ENCODE results near the gene NTF4. TPM values are rescaled to one million over a fixed set of nuclear protein-coding genes. Genes with fewer than 3 reads are reported as not detected.
"Not testable (repeated sequence)": the region's sequence is repeated elsewhere in the genome, so short reads cannot be mapped to it uniquely, and the experiment has no call there.

NTF4 gene
- total RNA-seq, 2 donors from 2014 or later: 5.0 to 8.9 TPM

- Mint-ChIP-seq H3K9me3 (no peaks in the 10 kb centered on the region), H3K4me3 (no peak overlapping the region), H3K27me3 (ENCODE audit: insufficient read depth) (peaks cover 49% of the 10 kb centered on the region), H3K4me1 (peaks cover 7% of the 10 kb centered on the region), H3K36me3 (ENCODE audit: low read depth) (no peaks in the 10 kb centered on the region), H3K27ac (no peak overlapping the region)
- 77% methylated on average over 13 to 16 of the region's 16 CpGs for WGBS, 2 experiments (ENCODE audit: insufficient coverage in 1 of 2, insufficient read length in 1 of 2)
- H3K4me3 ChIP-seq (ENCODE audit: low read length): no peak overlapping the region
- no peaks in the 10 kb centered on the region for H3K9me3 ChIP-seq (ENCODE audit: control insufficient read depth, low read length)
- H3K9ac ChIP-seq (ENCODE audit: extremely low read depth, low read length, poor library complexity, severe bottlenecking): no peak overlapping the region
- peaks cover 12% of the 10 kb centered on the region for H3K27me3 ChIP-seq (ENCODE audit: control insufficient read depth, insufficient read depth, low read length, poor library complexity, severe bottlenecking)
- no peaks in the 10 kb centered on the region for H3K36me3 ChIP-seq (ENCODE audit: control insufficient read depth, insufficient read depth, low read length)
- DNase-seq: no peak
- no peaks in the 10 kb centered on the region for H3K4me1 ChIP-seq (ENCODE audit: control insufficient read depth, insufficient read depth, low read length)
- no peak overlapping the region for H3K27ac ChIP-seq (ENCODE audit: low read depth, low read length)
- no peak for TF ChIP-seq CTCF (conservative IDR thresholded peaks at IDR 0.05)
Observed at GRCh38 chr19:49020931-49021895, 43.4 kb downstream of the NTF4 start.

DNA sequence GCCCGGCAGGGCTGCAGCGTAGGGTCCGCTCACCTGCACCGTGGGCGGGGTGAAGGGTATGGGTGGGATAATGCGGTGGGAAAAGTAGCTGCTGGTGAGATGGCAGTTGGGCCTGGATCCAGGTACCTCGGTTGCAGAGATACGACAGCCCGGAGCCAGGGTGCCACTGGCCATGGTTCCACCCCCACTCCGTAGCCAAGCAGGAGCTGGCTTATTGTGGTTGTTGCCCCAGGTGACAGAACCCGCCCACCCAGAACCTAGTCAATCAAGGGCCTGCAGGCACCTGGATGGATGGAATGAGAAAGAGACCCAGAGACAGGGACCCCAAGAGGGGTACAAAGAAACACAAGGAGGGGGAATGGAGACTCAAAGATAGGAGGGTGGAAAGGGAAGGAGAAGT, 44.3 kb downstream of the NTF4 start:
- peak; percentile 83 for DNase-seq
- H3K4me3 ChIP-seq (ENCODE audit: low read length): no peak overlapping the region
- no peak overlapping the region for H3K27ac ChIP-seq (ENCODE audit: low read depth, low read length)
- Mint-ChIP-seq H3K36me3 (ENCODE audit: low read depth) (peaks cover 7% of the 10 kb centered on the region), H3K4me1 (peaks cover 7% of the 10 kb centered on the region), H3K4me3 (no peak overlapping the region), H3K27me3 (ENCODE audit: insufficient read depth) (peaks cover 47% of the 10 kb centered on the region), H3K27ac (no peak overlapping the region), H3K9me3 (no peaks in the 10 kb centered on the region)
- no peak for TF ChIP-seq CTCF (conservative IDR thresholded peaks at IDR 0.05)
- no peaks in the 10 kb centered on the region for H3K36me3 ChIP-seq (ENCODE audit: control insufficient read depth, insufficient read depth, low read length)
- no peaks in the 10 kb centered on the region for H3K9me3 ChIP-seq (ENCODE audit: control insufficient read depth, low read length)
- H3K9ac ChIP-seq (ENCODE audit: extremely low read depth, low read length, poor library complexity, severe bottlenecking): no peak overlapping the region
- H3K27me3 ChIP-seq (ENCODE audit: control insufficient read depth, insufficient read depth, low read length, poor library complexity, severe bottlenecking): peaks cover 12% of the 10 kb centered on the region
- WGBS, 2 experiments (ENCODE audit: insufficient coverage in 1 of 2, insufficient read length in 1 of 2): 90 to 94% methylated on average over 4 to 11 of the region's 11 CpGs
- H3K4me1 ChIP-seq (ENCODE audit: control insufficient read depth, insufficient read depth, low read length): no peaks in the 10 kb centered on the region

DNA sequence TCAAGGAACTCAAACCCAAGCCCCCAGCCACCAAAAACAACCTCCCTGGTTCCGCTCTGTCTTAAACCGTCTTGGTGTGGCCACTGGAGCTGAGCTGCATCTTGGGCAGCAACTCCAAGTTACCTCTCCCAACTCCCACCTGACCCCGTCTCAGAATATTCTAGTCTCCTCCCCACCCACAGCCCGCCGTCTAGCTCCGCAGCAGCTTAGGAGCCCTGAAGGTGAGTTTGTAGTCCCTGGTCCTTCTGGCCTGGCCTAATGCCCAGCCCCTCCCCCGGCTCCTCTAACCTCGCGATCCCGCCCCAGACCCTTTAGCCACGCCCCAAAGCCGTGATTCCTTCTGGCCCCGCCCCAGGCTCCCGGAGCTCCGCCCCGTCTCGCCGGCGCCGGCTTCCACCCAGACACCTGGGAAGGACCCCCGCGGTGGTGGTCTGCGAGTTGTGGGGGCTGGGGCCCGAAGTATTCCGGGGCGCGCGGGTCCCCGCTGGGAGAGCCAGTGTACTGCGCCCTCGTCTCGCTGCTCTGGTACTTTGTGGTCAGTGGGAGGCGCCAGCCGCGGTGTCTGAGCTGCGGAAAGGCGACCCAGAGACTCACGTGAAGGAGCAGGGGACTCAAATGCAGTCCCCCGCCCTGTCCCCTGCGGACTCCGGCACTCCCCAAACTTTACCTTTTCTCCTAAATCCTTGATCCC, 45.2 kb downstream of the NTF4 start:
- peak; percentile 58 for TF ChIP-seq CTCF (conservative IDR thresholded peaks at IDR 0.05)
- 84 to 92% methylated on average over 19 to 41 of the region's 41 CpGs for WGBS, 2 experiments (ENCODE audit: insufficient coverage in 1 of 2, insufficient read length in 1 of 2)
- no peaks in the 10 kb centered on the region for H3K4me1 ChIP-seq (ENCODE audit: control insufficient read depth, insufficient read depth, low read length)
- Mint-ChIP-seq H3K4me3 (peak overlapping the region; percentile 46), H3K36me3 (ENCODE audit: low read depth) (peaks cover 13% of the 10 kb centered on the region), H3K27me3 (ENCODE audit: insufficient read depth) (peaks cover 45% of the 10 kb centered on the region), H3K9me3 (no peaks in the 10 kb centered on the region), H3K27ac (peak overlapping the region; percentile 69), H3K4me1 (peaks cover 7% of the 10 kb centered on the region)
- peak; percentile 94 for DNase-seq
- peaks cover 6% of the 10 kb centered on the region for H3K36me3 ChIP-seq (ENCODE audit: control insufficient read depth, insufficient read depth, low read length)
- H3K27ac ChIP-seq (ENCODE audit: low read depth, low read length): no peak overlapping the region
- no peak overlapping the region for H3K9ac ChIP-seq (ENCODE audit: extremely low read depth, low read length, poor library complexity, severe bottlenecking)
- peaks cover 12% of the 10 kb centered on the region for H3K27me3 ChIP-seq (ENCODE audit: control insufficient read depth, insufficient read depth, low read length, poor library complexity, severe bottlenecking)
- no peak overlapping the region for H3K4me3 ChIP-seq (ENCODE audit: low read length)
- no peaks in the 10 kb centered on the region for H3K9me3 ChIP-seq (ENCODE audit: control insufficient read depth, low read length)

- not testable (repeated sequence) for H3K9me3 Mint-ChIP-seq; H3K4me1 Mint-ChIP-seq; H3K36me3 ChIP-seq (ENCODE audit: control insufficient read depth, insufficient read depth, low read length); H3K27ac ChIP-seq (ENCODE audit: low read depth, low read length); H3K27ac Mint-ChIP-seq; H3K9ac ChIP-seq (ENCODE audit: extremely low read depth, low read length, poor library complexity, severe bottlenecking); H3K9me3 ChIP-seq (ENCODE audit: control insufficient read depth, low read length); H3K4me1 ChIP-seq (ENCODE audit: control insufficient read depth, insufficient read depth, low read length)
- Mint-ChIP-seq H3K27me3 (ENCODE audit: insufficient read depth) (peaks cover 45% of the 10 kb centered on the region), H3K4me3 (peak overlapping the region; percentile 46), H3K36me3 (ENCODE audit: low read depth) (peaks cover 21% of the 10 kb centered on the region)
- WGBS, 2 experiments (ENCODE audit: insufficient coverage in 1 of 2, insufficient read length in 1 of 2): 50 to 64% methylated on average over 23 to 49 of the region's 50 CpGs
- H3K27me3 ChIP-seq (ENCODE audit: control insufficient read depth, insufficient read depth, low read length, poor library complexity, severe bottlenecking): peaks cover 12% of the 10 kb centered on the region
- peak overlapping the region; percentile 69 for H3K4me3 ChIP-seq (ENCODE audit: low read length)
- DNase-seq: peak; percentile 57
Observed at GRCh38 chr19:49018388-49019241, 46.0 kb downstream of the NTF4 start.
